ENCODE results near the gene PTTG1.

PTTG1 gene

DNA sequence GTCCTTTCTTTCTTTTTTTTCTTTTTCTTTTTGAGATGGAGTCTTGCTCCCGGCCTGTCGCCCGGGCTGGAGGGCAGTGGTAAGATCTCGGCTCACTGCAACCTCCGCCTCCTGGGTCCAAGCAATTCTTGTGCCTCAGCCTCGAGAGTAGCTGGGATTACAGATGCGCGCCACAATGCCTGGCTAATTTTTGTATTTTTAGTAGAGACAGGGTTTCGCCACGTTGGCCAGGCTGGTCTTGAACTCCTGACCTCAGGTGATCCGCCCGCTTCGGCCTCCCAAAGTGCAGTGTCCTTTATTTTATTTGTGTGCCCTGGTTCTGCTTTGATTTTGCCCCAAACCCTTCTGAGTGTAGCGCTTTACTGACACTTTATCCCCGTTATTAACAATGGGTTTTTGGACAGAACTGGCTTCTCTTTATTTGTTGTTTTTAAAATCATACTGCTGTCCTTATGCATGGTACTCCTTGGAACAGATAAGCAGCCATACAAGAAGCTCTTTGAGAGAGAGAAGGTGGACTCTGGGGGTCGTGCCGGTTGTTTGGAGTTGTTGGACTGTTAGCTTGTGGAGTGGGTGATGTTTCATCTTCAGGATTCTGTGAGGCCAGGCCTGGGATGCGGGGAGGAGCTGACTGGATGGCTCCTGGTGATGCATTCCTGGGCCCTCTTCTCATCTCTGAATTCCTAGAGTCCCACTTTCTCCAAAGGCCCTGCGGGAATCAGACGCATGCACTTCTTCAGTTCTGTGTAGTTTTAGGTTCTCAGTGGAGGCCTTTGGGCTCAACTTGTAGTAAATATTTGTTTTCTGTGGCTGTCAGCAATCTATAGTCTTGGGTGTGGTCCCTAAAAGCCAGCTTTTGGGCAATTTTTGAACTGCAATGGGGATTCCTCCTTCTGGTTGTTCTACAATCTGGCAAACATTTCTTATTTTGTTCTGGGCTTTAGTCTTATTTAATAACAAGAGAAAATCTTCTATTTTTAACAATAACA, 47.8 kb downstream of the PTTG1 start:
- WGBS (ENCODE audit: insufficient coverage): 2% methylated on average over 12 of the region's 20 CpGs
- Histone ChIP-seq H3K27ac (ENCODE audit: insufficient read depth in 1 of 2, low read depth in 1 of 2, low read length in 2 of 2, poor library complexity in 1 of 2, severe bottlenecking in 2 of 2) (peak overlapping the region; percentile 93 to 94), H3K27me3 (replicated peaks in 2 of 5; ENCODE audit: control insufficient read depth in 4 of 5, insufficient read depth in 5 of 5, low read length in 4 of 5) (no peaks in the 10 kb centered on the region), H3K4me3 (ENCODE audit: control insufficient read depth in 1 of 7, extremely low read depth in 1 of 7, insufficient read depth in 4 of 7, low read depth in 2 of 7, low read length in 6 of 7) (peak overlapping the region; percentile 25 to 97 (median 77)), H3K36me3 (ENCODE audit: control insufficient read depth in 4 of 4, insufficient read depth in 4 of 4, low read length in 3 of 4) (peaks cover 0 to 4% (median 2%) of the 10 kb centered on the region in 4 experiments), H3K9me3 (ENCODE audit: control extremely low read depth in 1 of 5, control insufficient read depth in 4 of 5, insufficient read depth in 2 of 5, low read depth in 1 of 5, low read length in 4 of 5) (no peaks in the 10 kb centered on the region), H3K4me1 (ENCODE audit: control extremely low read depth in 1 of 4, control insufficient read depth in 4 of 4, insufficient read depth in 4 of 4, low read length in 3 of 4) (peaks cover 39 to 87% (median 72%) of the 10 kb centered on the region in 4 experiments)
- POLR2A ChIA-PET: no interaction called here
- CTCF ChIA-PET: interaction anchor here (0.7 to 3.2 kb wide), 8 partner anchors 9 to 47 kb away, joined by 3 to 18 read pairs (median 4); no protein-coding TSS in a partner anchor
- DNase-seq: no peak

GRCh38 chr5:160470437-160471361, 49.0 kb downstream of the PTTG1 start:
- ChIA-PET CTCF (interaction anchor here (0.7 to 3.2 kb wide), 7 partner anchors 16 to 37 kb away, joined by 3 to 18 read pairs (median 5); no protein-coding TSS in a partner anchor), POLR2A (interaction anchor here (0.7 kb wide), 1 partner anchor 12 kb away, joined by 3 read pairs; no protein-coding TSS in a partner anchor)
- Histone ChIP-seq H3K36me3 (ENCODE audit: control insufficient read depth in 4 of 4, insufficient read depth in 4 of 4, low read length in 3 of 4) (peaks cover 0 to 9% (median 4%) of the 10 kb centered on the region in 4 experiments), H3K9me3 (ENCODE audit: control extremely low read depth in 1 of 5, control insufficient read depth in 4 of 5, insufficient read depth in 2 of 5, low read depth in 1 of 5, low read length in 4 of 5) (no peaks in the 10 kb centered on the region), H3K4me1 (ENCODE audit: control extremely low read depth in 1 of 4, control insufficient read depth in 4 of 4, insufficient read depth in 4 of 4, low read length in 3 of 4) (peaks cover 39 to 87% (median 69%) of the 10 kb centered on the region in 4 experiments), H3K27me3 (replicated peaks in 2 of 5; ENCODE audit: control insufficient read depth in 4 of 5, insufficient read depth in 5 of 5, low read length in 4 of 5) (no peaks in the 10 kb centered on the region), H3K27ac (ENCODE audit: insufficient read depth in 1 of 2, low read depth in 1 of 2, low read length in 2 of 2, poor library complexity in 1 of 2, severe bottlenecking in 2 of 2) (peak overlapping the region; percentile 93 to 94), H3K4me3 (ENCODE audit: control insufficient read depth in 1 of 7, extremely low read depth in 1 of 7, insufficient read depth in 4 of 7, low read depth in 2 of 7, low read length in 6 of 7) (peak overlapping the region in 6 of 7 experiments; percentile 72 to 97 (median 78))
- DNase-seq: peak in 1 of 3 donors; percentile 59
- 0% methylated on average over 2 of the region's 7 CpGs for WGBS (ENCODE audit: insufficient coverage)

- Histone ChIP-seq H3K4me1 (ENCODE audit: control extremely low read depth in 1 of 4, control insufficient read depth in 4 of 4, insufficient read depth in 4 of 4, low read length in 3 of 4) (peaks cover 35 to 84% (median 60%) of the 10 kb centered on the region in 4 experiments), H3K36me3 (ENCODE audit: control insufficient read depth in 4 of 4, insufficient read depth in 4 of 4, low read length in 3 of 4) (peaks cover 0 to 11% (median 4%) of the 10 kb centered on the region in 4 experiments), H3K27me3 (replicated peaks in 2 of 5; ENCODE audit: control insufficient read depth in 4 of 5, insufficient read depth in 5 of 5, low read length in 4 of 5) (no peaks in the 10 kb centered on the region), H3K27ac (ENCODE audit: insufficient read depth in 1 of 2, low read depth in 1 of 2, low read length in 2 of 2, poor library complexity in 1 of 2, severe bottlenecking in 2 of 2) (peak overlapping the region; percentile 93 to 94), H3K9me3 (ENCODE audit: control extremely low read depth in 1 of 5, control insufficient read depth in 4 of 5, insufficient read depth in 2 of 5, low read depth in 1 of 5, low read length in 4 of 5) (no peaks in the 10 kb centered on the region), H3K4me3 (ENCODE audit: control insufficient read depth in 1 of 7, extremely low read depth in 1 of 7, insufficient read depth in 4 of 7, low read depth in 2 of 7, low read length in 6 of 7) (peak overlapping the region in 5 of 7 experiments; percentile 72 to 97 (median 77))
- CTCF ChIA-PET: interaction anchor here (1.9 to 3.2 kb wide), 4 partner anchors 23 to 36 kb away, joined by 5 to 18 read pairs (median 8); no protein-coding TSS in a partner anchor
- peak in 1 of 3 donors; percentile 21 for DNase-seq
- WGBS (ENCODE audit: insufficient coverage): 40% methylated on average over 1 of the region's 2 CpGs
- POLR2A ChIA-PET: interaction anchor here (0.6 kb wide), 1 partner anchor 362 kb away, joined by 3 read pairs; no protein-coding TSS in a partner anchor
These were observed 50.1 kb downstream of the PTTG1 start for GRCh38 chr5:160471761-160472160.

- peaks cover 0 to 11% (median 4%) of the 10 kb centered on the region in 4 experiments for H3K36me3 ChIP-seq (ENCODE audit: control insufficient read depth in 4 of 4, insufficient read depth in 4 of 4, low read length in 3 of 4)
- no peaks in the 10 kb centered on the region for H3K27me3 ChIP-seq (replicated peaks in 2 of 5; ENCODE audit: control insufficient read depth in 4 of 5, insufficient read depth in 5 of 5, low read length in 4 of 5)
- CTCF ChIA-PET: interaction anchor here (1.6 to 6.3 kb wide), 3 partner anchors 11 to 33 kb away, joined by 4 to 45 read pairs (median 9); no protein-coding TSS in a partner anchor
- no peaks in the 10 kb centered on the region for H3K9me3 ChIP-seq (ENCODE audit: control extremely low read depth in 1 of 5, control insufficient read depth in 4 of 5, insufficient read depth in 2 of 5, low read depth in 1 of 5, low read length in 4 of 5)
- DNase-seq: no peak
- peaks cover 28 to 84% (median 57%) of the 10 kb centered on the region in 4 experiments for H3K4me1 ChIP-seq (ENCODE audit: control extremely low read depth in 1 of 4, control insufficient read depth in 4 of 4, insufficient read depth in 4 of 4, low read length in 3 of 4)
- H3K27ac ChIP-seq (ENCODE audit: insufficient read depth in 1 of 2, low read depth in 1 of 2, low read length in 2 of 2, poor library complexity in 1 of 2, severe bottlenecking in 2 of 2): peak overlapping the region in 1 of 2 experiments; percentile 94
- WGBS (ENCODE audit: insufficient coverage): 90% methylated on average over 2 of the region's 4 CpGs
- POLR2A ChIA-PET: interaction anchor here (0.6 kb wide), 1 partner anchor 363 kb away, joined by 3 read pairs; no protein-coding TSS in a partner anchor
- peak overlapping the region in 2 of 7 experiments; percentile 72 to 97 for H3K4me3 ChIP-seq (ENCODE audit: control insufficient read depth in 1 of 7, extremely low read depth in 1 of 7, insufficient read depth in 4 of 7, low read depth in 2 of 7, low read length in 6 of 7)
These were observed 50.8 kb downstream of the PTTG1 start for GRCh38 chr5:160472482-160472881.

- Histone ChIP-seq H3K9me3 (ENCODE audit: control extremely low read depth in 1 of 5, control insufficient read depth in 4 of 5, insufficient read depth in 2 of 5, low read depth in 1 of 5, low read length in 4 of 5) (no peaks in the 10 kb centered on the region), H3K27ac (ENCODE audit: insufficient read depth in 1 of 2, low read depth in 1 of 2, low read length in 2 of 2, poor library complexity in 1 of 2, severe bottlenecking in 2 of 2) (no peak overlapping the region), H3K36me3 (ENCODE audit: control insufficient read depth in 4 of 4, insufficient read depth in 4 of 4, low read length in 3 of 4) (peaks cover 0 to 11% (median 4%) of the 10 kb centered on the region in 4 experiments), H3K4me3 (ENCODE audit: control insufficient read depth in 1 of 7, extremely low read depth in 1 of 7, insufficient read depth in 4 of 7, low read depth in 2 of 7, low read length in 6 of 7) (no peak overlapping the region), H3K27me3 (replicated peaks in 2 of 5; ENCODE audit: control insufficient read depth in 4 of 5, insufficient read depth in 5 of 5, low read length in 4 of 5) (no peaks in the 10 kb centered on the region), H3K4me1 (ENCODE audit: control extremely low read depth in 1 of 4, control insufficient read depth in 4 of 4, insufficient read depth in 4 of 4, low read length in 3 of 4) (peaks cover 27 to 77% (median 51%) of the 10 kb centered on the region in 4 experiments)
- DNase-seq: no peak
- ChIA-PET CTCF (interaction anchor here (1.0 to 6.3 kb wide), 5 partner anchors 10 to 34 kb away, joined by 3 to 45 read pairs (median 4); no protein-coding TSS in a partner anchor), POLR2A (no interaction called here)
- WGBS (ENCODE audit: insufficient coverage): 100% methylated on average over 3 of the region's 6 CpGs
These were observed 52.0 kb downstream of the PTTG1 start for GRCh38 chr5:160473681-160474080.

GRCh38 chr5:160474084-160474483, 52.4 kb downstream of the PTTG1 start:
- H3K27ac ChIP-seq (ENCODE audit: insufficient read depth in 1 of 2, low read depth in 1 of 2, low read length in 2 of 2, poor library complexity in 1 of 2, severe bottlenecking in 2 of 2): no peak overlapping the region
- peaks cover 24 to 74% (median 52%) of the 10 kb centered on the region in 4 experiments for H3K4me1 ChIP-seq (ENCODE audit: control extremely low read depth in 1 of 4, control insufficient read depth in 4 of 4, insufficient read depth in 4 of 4, low read length in 3 of 4)
- DNase-seq: no peak
- ChIA-PET POLR2A (no interaction called here), CTCF (interaction anchor here (1.0 to 6.3 kb wide), 4 partner anchors 9 to 34 kb away, joined by 3 to 45 read pairs (median 6); no protein-coding TSS in a partner anchor)
- WGBS (ENCODE audit: insufficient coverage): 86% methylated on average over 1 of the region's 1 CpG
- H3K9me3 ChIP-seq (ENCODE audit: control extremely low read depth in 1 of 5, control insufficient read depth in 4 of 5, insufficient read depth in 2 of 5, low read depth in 1 of 5, low read length in 4 of 5): no peaks in the 10 kb centered on the region
- no peaks in the 10 kb centered on the region for H3K27me3 ChIP-seq (replicated peaks in 2 of 5; ENCODE audit: control insufficient read depth in 4 of 5, insufficient read depth in 5 of 5, low read length in 4 of 5)
- no peak overlapping the region for H3K4me3 ChIP-seq (ENCODE audit: control insufficient read depth in 1 of 7, extremely low read depth in 1 of 7, insufficient read depth in 4 of 7, low read depth in 2 of 7, low read length in 6 of 7)
- H3K36me3 ChIP-seq (ENCODE audit: control insufficient read depth in 4 of 4, insufficient read depth in 4 of 4, low read length in 3 of 4): peaks cover 0 to 11% (median 4%) of the 10 kb centered on the region in 4 experiments
